ENCODE results near the gene FAM83F. TPM values are rescaled to one million over a fixed set of nuclear protein-coding genes. Genes with fewer than 3 reads are reported as not detected.
A peak's percentile ranks its signal among the peaks of the same experiment; 100 is the strongest.

Gene FAM83F
- total and polyA plus RNA-seq, 10 of the 15 experiments (the other 5 are each of a cell fraction or from before 2014, with no cell fraction given), result 0.01 to 0.05 (median 0.01) TPM; not detected in 7

- H3K4me2 ChIP-seq (ENCODE audit: control insufficient read depth, insufficient read depth), result peak overlapping the region; percentile 80
- CTCF ChIA-PET, result interaction anchor here (1.0 to 3.0 kb wide), 6 partner anchors 14 to 412 kb away, joined by 3 to 11 read pairs (median 5); no protein-coding TSS in a partner anchor
Observed at GRCh38 chr22:39946503-39947219, 48.1 kb upstream of the FAM83F start.

More at GRCh38 chr22:39946503-39947219, 48.1 kb upstream of the FAM83F start:
- no peak overlapping the region for H2AFZ ChIP-seq (ENCODE audit: control insufficient read depth, low read depth, low read length)
- BruUV-seq (replicated peaks), result no TSS peak
- H3K27me3 ChIP-seq (replicated peaks in 1 of 2; ENCODE audit: control insufficient read depth in 2 of 2, insufficient read depth in 2 of 2, low read length in 1 of 2), result no peaks in the 10 kb centered on the region
- RAD21 ChIA-PET (ENCODE audit: unreplicated experiment), result interaction anchor here (0.7 to 2.8 kb wide), 12 partner anchors 11 to 121 kb away, joined by 3 to 14 read pairs (median 3); partner anchors contain the start of gene GRAP2
- intact Hi-C loops (cut with micrococcal nuclease; ENCODE audit: unreplicated experiment), result no loop called here
- SMC1A ChIA-PET (ENCODE audit: uncharacterized antibody, unreplicated experiment), result interaction anchor here (0.7 to 3.3 kb wide), 14 partner anchors 10 to 181 kb away, joined by 3 to 32 read pairs (median 4); no protein-coding TSS in a partner anchor
- ATAC-seq (peak; percentile 54), FAIRE-seq (peak; percentile 31), DNase-seq (ENCODE audit: low read depth, low spot score) (no peak)
- H3K4me3 ChIP-seq, result no peak overlapping the region
- peaks cover 46% of the 10 kb centered on the region for H3K4me1 ChIP-seq (ENCODE audit: control insufficient read depth, insufficient read depth, low read length)
- H3K79me2 ChIP-seq (ENCODE audit: control insufficient read depth, insufficient read depth, low read length), result peaks cover 38% of the 10 kb centered on the region
- peaks cover 10 to 32% of the 10 kb centered on the region in 2 experiments for H3K36me3 ChIP-seq (ENCODE audit: control insufficient read depth in 2 of 2, insufficient read depth in 2 of 2, low read length in 1 of 2)
- POLR2A ChIA-PET, result interaction anchor here (0.9 to 2.3 kb wide), 7 partner anchors 10 to 40 kb away, joined by 3 to 9 read pairs (median 4); no protein-coding TSS in a partner anchor
- WGBS (ENCODE audit: insufficient coverage, insufficient replicate concordance, low lambda C conversion rate, missing lambda C conversion rate), result 77% methylated on average over 8 of the region's 8 CpGs
- in situ Hi-C loops (cut with MboI), result no loop called here
- peaks cover 10% of the 10 kb centered on the region; the same call in 1 of the 2 replicates for H4K20me1 ChIP-seq (ENCODE audit: control insufficient read depth, insufficient read depth)
- H3K9ac ChIP-seq (ENCODE audit: control insufficient read depth, insufficient read depth, low read length), result no peak overlapping the region
- H3K9me3 ChIP-seq (replicated peaks; ENCODE audit: control insufficient read depth, insufficient read depth, low read length), result no peaks in the 10 kb centered on the region
- no peak overlapping the region for H3K27ac ChIP-seq (ENCODE audit: control insufficient read depth, insufficient read depth)
- TF ChIP-seq GATAD2B (conservative IDR thresholded peaks at IDR 0.05; ENCODE audit: low read depth) (0 out of 2 replicates have a peak, but pooled peaks have one; percentile 21), KLF5 (IDR thresholded peaks at IDR 0.05; ENCODE audit: partially characterized antibody) (no peak), IKZF1 (conservative IDR thresholded peaks at IDR 0.05) (peak; percentile 57), SPI1 (IDR thresholded peaks at IDR 0.05; ENCODE audit: borderline replicate concordance, insufficient read depth, low read depth, low read length) (peak; percentile 79), DPF2 (IDR thresholded peaks at IDR 0.05) (0 out of 2 replicates have a peak, but pooled peaks have one; percentile 44), IKZF2 (IDR thresholded peaks at IDR 0.05) (peak in 1 of 2 experiments; percentile 32; a peak in 2 of 4 replicates), TCF12 (IDR thresholded peaks at IDR 0.05; ENCODE audit: low read depth, low read length) (no peak), ZSCAN29 (IDR thresholded peaks at IDR 0.05) (no peak), MTA2 (IDR thresholded peaks at IDR 0.05; ENCODE audit: low read depth) (peak; percentile 57; the same call in 1 of the 2 replicates), ESRRA (IDR thresholded peaks at IDR 0.05; ENCODE audit: low read length) (no peak), MEF2B (IDR thresholded peaks at IDR 0.05; ENCODE audit: partially characterized antibody, poor library complexity, severe bottlenecking) (peak; percentile 91)
- TF ChIP-seq, protein P1, sequence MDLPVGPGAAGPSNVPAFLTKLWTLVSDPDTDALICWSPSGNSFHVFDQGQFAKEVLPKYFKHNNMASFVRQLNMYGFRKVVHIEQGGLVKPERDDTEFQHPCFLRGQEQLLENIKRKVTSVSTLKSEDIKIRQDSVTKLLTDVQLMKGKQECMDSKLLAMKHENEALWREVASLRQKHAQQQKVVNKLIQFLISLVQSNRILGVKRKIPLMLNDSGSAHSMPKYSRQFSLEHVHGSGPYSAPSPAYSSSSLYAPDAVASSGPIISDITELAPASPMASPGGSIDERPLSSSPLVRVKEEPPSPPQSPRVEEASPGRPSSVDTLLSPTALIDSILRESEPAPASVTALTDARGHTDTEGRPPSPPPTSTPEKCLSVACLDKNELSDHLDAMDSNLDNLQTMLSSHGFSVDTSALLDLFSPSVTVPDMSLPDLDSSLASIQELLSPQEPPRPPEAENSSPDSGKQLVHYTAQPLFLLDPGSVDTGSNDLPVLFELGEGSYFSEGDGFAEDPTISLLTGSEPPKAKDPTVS (IDR thresholded peaks at IDR 0.05; ENCODE audit: low read depth, low read length), result no peak

All from GM12878 (cell line).